Measurements from ENCODE around the gene ZNF688. TPM values are rescaled to one million over a fixed set of nuclear protein-coding genes. Genes with fewer than 3 reads are reported as not detected.

ZNF688 gene
- total and polyA plus RNA-seq, 9 of the 15 experiments (the other 6 are each of a cell fraction or from before 2014, with no cell fraction given), result 0.48 to 12.9 (median 4.5) TPM

DNA sequence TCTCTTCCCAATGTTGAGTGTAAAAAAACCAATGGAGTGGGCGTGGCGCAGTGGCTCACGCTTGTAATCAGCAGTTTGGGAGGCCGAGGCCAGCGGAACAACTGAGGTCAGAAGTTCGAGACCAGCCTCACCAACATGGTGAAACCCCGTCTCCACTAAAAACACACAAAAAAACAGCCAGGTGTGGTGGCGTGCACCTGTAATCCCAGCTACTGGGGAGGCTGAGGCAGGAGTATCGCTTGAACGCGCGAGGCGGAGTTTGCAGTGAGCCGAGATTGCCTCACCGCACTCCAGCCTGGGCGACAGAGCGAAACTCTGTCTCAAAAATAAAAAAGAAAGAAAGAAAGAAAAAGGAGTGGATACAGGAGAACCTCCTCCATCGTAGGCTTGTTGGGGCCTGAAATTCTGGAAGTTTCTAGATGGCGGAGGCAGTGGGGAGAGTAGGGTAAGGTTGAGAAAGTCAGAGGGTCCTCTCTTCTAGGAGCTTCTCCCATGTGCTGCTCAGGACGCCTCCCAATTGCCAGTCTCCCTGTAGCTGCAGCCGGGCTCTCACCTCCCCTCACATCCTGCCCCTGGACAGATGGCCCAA lies 12.6 kb downstream of the ZNF688 start (continued):
- 0 out of 4 replicates have a peak, but pooled peaks of 1 of the 2 experiments have one; percentile 21 for TF ChIP-seq FOXK2 (conservative IDR thresholded peaks at IDR 0.05 in 1 of 2, IDR thresholded peaks at IDR 0.05 in 1 of 2; ENCODE audit: low read depth in 2 of 2)
- TF ChIP-seq MYC (IDR thresholded peaks at IDR 0.05; ENCODE audit: low read depth, low read length), result no peak
- TF ChIP-seq MYC (CRISPR knock-in tag; IDR thresholded peaks at IDR 0.05; ENCODE audit: borderline replicate concordance, low read depth), result no peak
- 0 out of 2 replicates have a peak, but pooled peaks have one; percentile 43 for TF ChIP-seq KDM2B (CRISPR knock-in tag; IDR thresholded peaks at IDR 0.05)
- TF ChIP-seq, protein P1, sequence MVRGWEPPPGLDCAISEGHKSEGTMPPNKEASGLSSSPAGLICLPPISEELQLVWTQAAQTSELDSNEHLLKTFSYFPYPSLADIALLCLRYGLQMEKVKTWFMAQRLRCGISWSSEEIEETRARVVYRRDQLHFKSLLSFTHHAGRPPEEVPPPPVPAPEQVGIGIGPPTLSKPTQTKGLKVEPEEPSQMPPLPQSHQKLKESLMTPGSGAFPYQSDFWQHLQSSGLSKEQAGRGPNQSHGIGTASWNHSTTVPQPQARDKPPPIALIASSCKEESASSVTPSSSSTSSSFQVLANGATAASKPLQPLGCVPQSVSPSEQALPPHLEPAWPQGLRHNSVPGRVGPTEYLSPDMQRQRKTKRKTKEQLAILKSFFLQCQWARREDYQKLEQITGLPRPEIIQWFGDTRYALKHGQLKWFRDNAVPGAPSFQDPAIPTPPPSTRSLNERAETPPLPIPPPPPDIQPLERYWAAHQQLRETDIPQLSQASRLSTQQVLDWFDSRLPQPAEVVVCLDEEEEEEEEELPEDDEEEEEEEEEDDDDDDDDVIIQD (CRISPR knock-in tag; IDR thresholded peaks at IDR 0.05), result no peak
- TF ChIP-seq, protein P2, sequence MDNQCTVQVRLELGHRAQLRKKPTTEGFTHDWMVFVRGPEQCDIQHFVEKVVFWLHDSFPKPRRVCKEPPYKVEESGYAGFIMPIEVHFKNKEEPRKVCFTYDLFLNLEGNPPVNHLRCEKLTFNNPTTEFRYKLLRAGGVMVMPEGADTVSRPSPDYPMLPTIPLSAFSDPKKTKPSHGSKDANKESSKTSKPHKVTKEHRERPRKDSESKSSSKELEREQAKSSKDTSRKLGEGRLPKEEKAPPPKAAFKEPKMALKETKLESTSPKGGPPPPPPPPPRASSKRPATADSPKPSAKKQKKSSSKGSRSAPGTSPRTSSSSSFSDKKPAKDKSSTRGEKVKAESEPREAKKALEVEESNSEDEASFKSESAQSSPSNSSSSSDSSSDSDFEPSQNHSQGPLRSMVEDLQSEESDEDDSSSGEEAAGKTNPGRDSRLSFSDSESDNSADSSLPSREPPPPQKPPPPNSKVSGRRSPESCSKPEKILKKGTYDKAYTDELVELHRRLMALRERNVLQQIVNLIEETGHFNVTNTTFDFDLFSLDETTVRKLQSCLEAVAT (IDR thresholded peaks at IDR 0.05), result peak in 1 of 2 experiments; percentile 88; a peak in 1 of 4 replicates
- peak; percentile 40; the same call in 1 of the 2 replicates for TF ChIP-seq CC2D1A (IDR thresholded peaks at IDR 0.05)
- TF ChIP-seq ADNP (tag; IDR thresholded peaks at IDR 0.05), result peak; percentile 100
- TF ChIP-seq ESRRA (IDR thresholded peaks at IDR 0.05; ENCODE audit: borderline replicate concordance, low read depth), result 0 out of 2 replicates have a peak, but pooled peaks have one; percentile 6
- TF ChIP-seq ZNF830 (CRISPR knock-in tag; IDR thresholded peaks at IDR 0.05), result no peak
- peak; percentile 78 for TF ChIP-seq CEBPB (tag; IDR thresholded peaks at IDR 0.05)
- peak; percentile 74; the same call in 1 of the 2 replicates for TF ChIP-seq OTX1 (CRISPR knock-in tag; IDR thresholded peaks at IDR 0.05)
- TF ChIP-seq, protein P3, sequence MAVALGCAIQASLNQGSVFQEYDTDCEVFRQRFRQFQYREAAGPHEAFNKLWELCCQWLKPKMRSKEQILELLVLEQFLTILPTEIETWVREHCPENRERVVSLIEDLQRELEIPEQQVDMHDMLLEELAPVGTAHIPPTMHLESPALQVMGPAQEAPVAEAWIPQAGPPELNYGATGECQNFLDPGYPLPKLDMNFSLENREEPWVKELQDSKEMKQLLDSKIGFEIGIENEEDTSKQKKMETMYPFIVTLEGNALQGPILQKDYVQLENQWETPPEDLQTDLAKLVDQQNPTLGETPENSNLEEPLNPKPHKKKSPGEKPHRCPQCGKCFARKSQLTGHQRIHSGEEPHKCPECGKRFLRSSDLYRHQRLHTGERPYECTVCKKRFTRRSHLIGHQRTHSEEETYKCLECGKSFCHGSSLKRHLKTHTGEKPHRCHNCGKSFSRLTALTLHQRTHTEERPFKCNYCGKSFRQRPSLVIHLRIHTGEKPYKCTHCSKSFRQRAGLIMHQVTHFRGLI (CRISPR knock-in tag; IDR thresholded peaks at IDR 0.05), result no peak
- TF ChIP-seq, protein P4, sequence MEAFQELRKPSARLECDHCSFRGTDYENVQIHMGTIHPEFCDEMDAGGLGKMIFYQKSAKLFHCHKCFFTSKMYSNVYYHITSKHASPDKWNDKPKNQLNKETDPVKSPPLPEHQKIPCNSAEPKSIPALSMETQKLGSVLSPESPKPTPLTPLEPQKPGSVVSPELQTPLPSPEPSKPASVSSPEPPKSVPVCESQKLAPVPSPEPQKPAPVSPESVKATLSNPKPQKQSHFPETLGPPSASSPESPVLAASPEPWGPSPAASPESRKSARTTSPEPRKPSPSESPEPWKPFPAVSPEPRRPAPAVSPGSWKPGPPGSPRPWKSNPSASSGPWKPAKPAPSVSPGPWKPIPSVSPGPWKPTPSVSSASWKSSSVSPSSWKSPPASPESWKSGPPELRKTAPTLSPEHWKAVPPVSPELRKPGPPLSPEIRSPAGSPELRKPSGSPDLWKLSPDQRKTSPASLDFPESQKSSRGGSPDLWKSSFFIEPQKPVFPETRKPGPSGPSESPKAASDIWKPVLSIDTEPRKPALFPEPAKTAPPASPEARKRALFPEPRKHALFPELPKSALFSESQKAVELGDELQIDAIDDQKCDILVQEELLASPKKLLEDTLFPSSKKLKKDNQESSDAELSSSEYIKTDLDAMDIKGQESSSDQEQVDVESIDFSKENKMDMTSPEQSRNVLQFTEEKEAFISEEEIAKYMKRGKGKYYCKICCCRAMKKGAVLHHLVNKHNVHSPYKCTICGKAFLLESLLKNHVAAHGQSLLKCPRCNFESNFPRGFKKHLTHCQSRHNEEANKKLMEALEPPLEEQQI (IDR thresholded peaks at IDR 0.05), result 0 out of 2 replicates have a peak, but pooled peaks have one; percentile 44
- TF ChIP-seq, protein P5, sequence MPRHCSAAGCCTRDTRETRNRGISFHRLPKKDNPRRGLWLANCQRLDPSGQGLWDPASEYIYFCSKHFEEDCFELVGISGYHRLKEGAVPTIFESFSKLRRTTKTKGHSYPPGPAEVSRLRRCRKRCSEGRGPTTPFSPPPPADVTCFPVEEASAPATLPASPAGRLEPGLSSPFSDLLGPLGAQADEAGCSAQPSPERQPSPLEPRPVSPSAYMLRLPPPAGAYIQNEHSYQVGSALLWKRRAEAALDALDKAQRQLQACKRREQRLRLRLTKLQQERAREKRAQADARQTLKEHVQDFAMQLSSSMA (CRISPR knock-in tag; IDR thresholded peaks at IDR 0.05), result no peak
- peak in 1 of 2 experiments; percentile 4; a peak in 2 of 4 replicates for TF ChIP-seq RCOR1 (IDR thresholded peaks at IDR 0.05; ENCODE audit: borderline replicate concordance in 1 of 2, low read depth in 2 of 2, low read length in 2 of 2)
- no peak for TF ChIP-seq CSDE1 (IDR thresholded peaks at IDR 0.05)
- TF ChIP-seq ZNF232 (CRISPR knock-in tag; IDR thresholded peaks at IDR 0.05), result no peak
- TF ChIP-seq ZNF589 (CRISPR knock-in tag; IDR thresholded peaks at IDR 0.05; ENCODE audit: low read depth), result no peak
- TF ChIP-seq ZC3H11A (IDR thresholded peaks at IDR 0.05; ENCODE audit: low read depth, low read length), result no peak
- TF ChIP-seq NFYB (IDR thresholded peaks at IDR 0.05; ENCODE audit: extremely low read depth, insufficient read length), result no peak
